NCI-H2227 treated with DMSO at 0.1 percent for 48 hours (cell line): ENCODE data around the gene RSPH10B2.
"Not testable (repeated sequence)": the region's sequence is repeated elsewhere in the genome, so short reads cannot be mapped to it uniquely, and the experiment has no call there.

Source experiments
- DNase-seq: peaks from one replicate; lab custom pipeline; 2025; lab: John Stamatoyannopoulos, UW

RSPH10B2 gene

GRCh38 chr7:6753964-6754363, at the start of gene RSPH10B2:
Gene RSPH10B2, plus strand, starts transcription at chr7:6754103. Its CDS starts 3,575 bp downstream, at chr7:6757678.
- DNase-seq, result not testable (repeated sequence)

GRCh38 chr7:6705959-6706665, 47.8 kb upstream of the RSPH10B2 start:
- DNase-seq, result peak; percentile 1

GRCh38 chr7:6706666-6707407, 47.1 kb upstream of the RSPH10B2 start, which contains the start of gene ZNF12:
Gene ZNF12, minus strand, starts transcription at chr7:6706947. Its CDS starts 1,774 bp downstream, at chr7:6705173.
- DNase-seq, result peak; percentile 89

GRCh38 chr7:6708304-6708703, 45.6 kb upstream of the RSPH10B2 start:
- no peak for DNase-seq

GRCh38 chr7:6709808-6710207, 44.1 kb upstream of the RSPH10B2 start:
- DNase-seq, result no peak

GRCh38 chr7:6714360-6714759, 39.5 kb upstream of the RSPH10B2 start:
- DNase-seq, result no peak

- not testable (repeated sequence) for DNase-seq
Measured at GRCh38 chr7:6715898-6716297, 38.0 kb upstream of the RSPH10B2 start.

- DNase-seq, result no peak
Measured at GRCh38 chr7:6718124-6718523, 35.8 kb upstream of the RSPH10B2 start.

- not testable (repeated sequence) for DNase-seq
Measured at GRCh38 chr7:6724351-6724750, 29.6 kb upstream of the RSPH10B2 start.

GRCh38 chr7:6725003-6725402, 28.9 kb upstream of the RSPH10B2 start:
- DNase-seq, result no peak

- DNase-seq, result not testable (repeated sequence)
Measured at GRCh38 chr7:6726341-6726740, 27.6 kb upstream of the RSPH10B2 start.

- DNase-seq, result no peak
Measured at GRCh38 chr7:6727663-6728062, 26.2 kb upstream of the RSPH10B2 start.

- DNase-seq, result not testable (repeated sequence)
Measured at GRCh38 chr7:6728893-6729491, 24.9 kb upstream of the RSPH10B2 start.

GRCh38 chr7:6729492-6730342, 24.2 kb upstream of the RSPH10B2 start:
- peak; percentile 61 for DNase-seq

GRCh38 chr7:6730343-6730633, 23.6 kb upstream of the RSPH10B2 start:
- no peak for DNase-seq

- not testable (repeated sequence) for DNase-seq
Measured at GRCh38 chr7:6738415-6738814, 15.5 kb upstream of the RSPH10B2 start.

- DNase-seq, result not testable (repeated sequence)
Measured at GRCh38 chr7:6744410-6745100, 9.3 kb upstream of the RSPH10B2 start.

GRCh38 chr7:6749335-6749734, 4.6 kb upstream of the RSPH10B2 start:
- not testable (repeated sequence) for DNase-seq

- DNase-seq, result not testable (repeated sequence)
Measured at GRCh38 chr7:6750173-6750572, 3.7 kb upstream of the RSPH10B2 start.

GRCh38 chr7:6761186-6761585, 7.3 kb downstream of the RSPH10B2 start:
- DNase-seq, result not testable (repeated sequence)

GRCh38 chr7:6781581-6781980, 27.7 kb downstream of the RSPH10B2 start:
- not testable (repeated sequence) for DNase-seq
